NCI-H748 (cell line): ENCODE results near the gene NTN1.
"Not testable (repeated sequence)": the region's sequence is repeated elsewhere in the genome, so short reads cannot be mapped to it uniquely, and the experiment has no call there.

Experiments
- DNase-seq: peaks from one replicate; lab custom pipeline; 2025; ENCODE audit not compliant: unreplicated experiment; lab: John Stamatoyannopoulos, UW

The NTN1 gene

GRCh38 chr17:9241774-9242496, 220.6 kb downstream of the NTN1 start:
- DNase-seq = no peak

DNA sequence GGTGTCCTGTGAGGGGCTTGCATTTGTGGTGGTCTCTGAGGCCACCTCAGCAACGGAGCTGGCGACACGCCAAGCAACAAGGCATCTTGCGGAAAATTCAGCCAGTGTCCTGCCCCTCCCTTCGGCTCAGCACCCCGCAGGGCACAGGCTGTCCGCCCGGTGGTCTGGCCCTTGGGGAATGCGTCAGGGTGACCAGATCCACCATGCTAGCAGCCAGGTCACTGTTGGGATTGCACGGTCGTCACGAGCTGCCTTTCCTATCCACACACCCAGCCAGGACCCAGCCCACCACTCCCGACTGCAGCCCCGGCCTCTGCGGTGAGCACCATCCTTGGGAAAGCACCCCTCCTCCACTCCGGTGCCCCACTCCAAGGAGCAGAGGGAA, 221.2 kb downstream of the NTN1 start:
- no peak for DNase-seq

DNA sequence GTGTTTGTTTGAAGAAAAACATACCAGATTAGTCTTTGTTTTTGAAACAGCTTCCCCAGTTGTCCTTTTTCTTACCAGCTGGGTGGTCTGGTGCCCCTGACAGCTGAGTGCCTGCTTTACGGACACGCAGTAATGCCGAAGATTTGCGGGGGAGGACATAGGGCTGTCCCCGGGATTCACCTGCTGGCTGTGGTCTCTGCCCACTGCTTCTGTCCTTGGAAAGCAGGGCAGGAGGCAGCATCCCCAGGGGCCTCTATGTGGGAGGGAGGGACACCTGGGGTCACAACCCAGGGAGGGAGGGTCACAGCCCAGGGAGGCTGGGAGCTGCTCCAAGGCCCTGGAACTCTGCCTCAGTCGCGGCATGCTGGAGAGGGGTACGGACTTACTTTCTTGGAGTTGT, 221.7 kb downstream of the NTN1 start:
- DNase-seq = no peak

- DNase-seq = no peak
Measured at GRCh38 chr17:9244066-9245052, 223.0 kb downstream of the NTN1 start.

GRCh38 chr17:9247401-9247938, 226.2 kb downstream of the NTN1 start:
- no peak for DNase-seq

DNA sequence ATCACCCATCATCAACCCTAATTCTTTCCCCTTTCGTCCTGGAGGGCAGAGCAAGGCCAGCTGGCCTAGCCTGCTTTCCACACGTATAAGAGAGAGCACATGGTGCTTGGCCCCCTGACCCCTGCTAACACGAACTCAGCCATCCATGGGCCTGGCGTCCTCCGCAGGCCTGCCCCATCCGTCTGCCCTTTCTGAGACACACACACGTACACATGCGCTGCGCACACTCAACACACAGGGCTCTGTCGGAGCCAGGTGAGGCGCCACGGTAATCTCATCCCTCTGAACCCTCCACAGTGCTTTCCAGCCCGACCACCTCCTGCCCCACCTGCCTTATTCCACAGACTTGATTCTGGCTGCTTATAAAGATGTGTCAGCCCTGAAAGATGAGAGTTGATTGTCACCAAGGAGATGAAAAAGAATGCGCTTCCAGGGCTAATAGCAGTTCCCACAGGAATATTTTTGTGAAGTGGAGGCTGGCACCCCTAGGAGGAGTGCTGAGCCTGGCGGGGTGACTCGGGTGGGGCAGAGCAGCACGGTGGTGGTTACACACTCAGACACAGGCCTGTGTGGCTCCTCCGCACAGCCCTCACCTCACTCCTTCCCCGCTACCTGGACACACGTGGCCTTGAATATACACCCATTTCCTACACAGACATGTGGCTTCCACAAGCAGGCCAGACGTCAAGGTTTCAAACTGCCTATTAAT, 228.1 kb downstream of the NTN1 start:
- no peak for DNase-seq

- no peak for DNase-seq
Measured at GRCh38 chr17:9251273-9251672, 230.0 kb downstream of the NTN1 start.

DNA sequence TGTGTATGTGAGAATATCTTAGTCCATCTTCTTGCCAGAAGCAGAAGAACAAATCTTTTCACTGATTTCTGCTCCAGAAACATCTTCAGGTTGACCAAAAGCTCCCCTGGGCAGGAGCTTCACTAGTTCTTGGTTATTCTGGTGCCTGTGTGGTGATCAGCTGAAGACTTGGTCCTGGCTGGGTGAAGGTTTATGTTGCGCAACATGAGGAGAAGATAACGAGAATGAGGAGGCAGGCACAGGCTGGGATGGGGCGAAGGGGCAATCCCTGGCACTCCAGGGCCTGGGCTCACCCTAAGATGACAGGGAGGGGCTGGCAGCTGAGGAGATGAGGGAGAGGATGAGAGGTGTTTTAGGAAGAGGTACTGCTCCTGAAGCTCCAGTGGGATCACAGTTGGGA, 232.0 kb downstream of the NTN1 start:
- DNase-seq = no peak

DNA sequence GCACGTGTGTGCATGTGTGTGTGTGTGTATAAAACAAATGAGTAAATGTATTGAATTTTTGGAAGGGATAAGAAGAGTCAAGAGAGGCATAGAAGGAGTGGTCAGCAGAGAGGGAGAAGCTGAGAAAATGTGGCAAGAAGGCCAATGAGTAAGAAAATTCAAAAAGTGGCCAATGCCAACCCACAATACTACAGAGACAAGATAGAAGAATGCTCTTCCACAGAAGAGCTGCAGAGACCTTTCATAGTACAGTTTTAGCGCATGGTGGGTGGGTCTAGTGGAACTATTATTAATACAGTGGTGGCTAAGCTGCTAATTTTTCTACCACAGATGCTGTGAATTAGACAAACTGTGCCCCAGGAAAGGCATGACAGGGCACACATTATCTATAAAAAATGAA, 233.5 kb downstream of the NTN1 start:
- no peak for DNase-seq

DNA sequence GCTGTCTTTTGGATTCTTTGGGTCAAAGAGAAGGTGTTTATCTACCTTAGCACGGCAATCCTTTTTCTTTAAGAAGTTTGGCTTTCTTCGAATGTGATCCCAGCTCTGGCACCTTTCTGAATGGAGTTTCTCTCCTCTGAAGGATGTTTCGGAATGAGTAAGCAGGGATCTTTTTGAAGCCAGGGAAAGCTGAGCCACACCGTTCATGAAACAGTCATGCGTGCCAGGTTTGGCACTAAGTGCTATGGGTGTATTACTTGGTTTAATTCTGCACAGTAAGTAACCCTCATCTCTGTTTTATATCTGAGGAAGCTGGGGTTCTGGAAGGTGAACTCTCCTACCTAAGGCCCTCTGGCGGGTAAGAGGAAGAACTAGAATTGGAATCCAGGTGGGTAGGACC, 234.5 kb downstream of the NTN1 start:
- DNase-seq = no peak

DNA sequence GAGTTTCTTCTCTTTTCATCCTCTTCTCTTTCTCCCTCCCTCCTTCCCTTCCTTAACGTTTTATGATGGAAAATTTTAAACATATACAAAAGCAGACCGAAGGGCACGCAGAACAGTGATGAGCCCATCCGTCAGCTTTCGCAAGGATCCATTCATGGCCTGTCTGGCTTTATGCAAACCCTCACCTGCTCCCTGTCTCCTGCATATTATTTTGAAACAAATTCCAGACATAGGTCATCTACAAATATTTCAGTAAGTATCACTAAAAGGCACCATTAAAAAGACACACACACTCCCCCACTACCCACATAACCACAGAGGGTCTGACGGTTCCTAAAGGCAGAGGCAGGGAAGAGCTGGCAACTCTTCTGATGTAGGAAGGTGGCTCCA, 235.0 kb downstream of the NTN1 start:
- DNase-seq = no peak

DNA sequence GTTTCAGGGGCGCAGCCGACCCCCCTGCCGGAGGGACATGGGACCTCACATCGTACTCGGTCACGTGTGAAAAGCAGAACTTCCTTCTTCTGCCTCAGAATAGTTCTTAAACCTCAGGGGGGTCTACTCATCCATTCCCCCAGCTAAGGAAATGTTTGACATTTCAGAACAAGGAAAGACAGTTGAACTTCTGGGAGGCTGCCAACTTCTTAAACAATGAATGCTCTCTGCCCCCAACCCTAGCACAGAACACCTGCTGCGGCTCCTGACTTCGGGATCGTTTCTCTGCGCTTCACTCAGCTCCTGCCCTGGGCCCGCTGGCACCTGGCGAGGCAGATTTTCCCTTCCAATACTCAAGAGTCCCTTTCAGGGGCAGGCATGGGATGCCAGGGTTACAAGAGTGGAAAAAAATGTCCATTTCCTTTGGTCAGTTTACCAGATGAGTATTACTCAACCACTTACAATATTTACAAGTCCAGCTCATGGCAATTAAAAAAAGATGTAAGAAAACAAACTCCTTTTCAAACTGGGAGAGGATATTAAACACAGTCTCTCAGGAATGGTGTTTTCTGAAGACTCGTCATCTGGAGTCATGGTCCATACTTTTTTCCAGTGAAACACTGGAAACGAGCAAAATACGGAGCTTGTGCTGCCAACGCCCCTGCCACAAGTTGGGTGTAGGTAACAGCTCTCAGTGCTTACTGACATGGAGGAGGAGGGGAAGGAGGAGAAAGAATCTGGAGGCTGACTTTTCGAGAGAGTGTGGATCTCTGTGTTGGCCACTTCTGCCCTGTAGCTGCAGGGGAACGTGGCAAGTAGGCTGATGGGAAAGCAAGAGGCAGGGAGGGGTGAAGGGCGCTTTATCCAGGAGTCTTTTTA, 235.7 kb downstream of the NTN1 start:
- peak; percentile 40 for DNase-seq

GRCh38 chr17:9257630-9257965, 236.3 kb downstream of the NTN1 start:
- DNase-seq = not testable (repeated sequence)

GRCh38 chr17:9258115-9259015, 237.1 kb downstream of the NTN1 start:
- DNase-seq = peak; percentile 40

- DNase-seq = no peak
Measured at GRCh38 chr17:9259419-9259818, 238.1 kb downstream of the NTN1 start.

GRCh38 chr17:9261081-9262012, 240.0 kb downstream of the NTN1 start:
- DNase-seq = no peak

GRCh38 chr17:9266031-9266680, 244.8 kb downstream of the NTN1 start:
- DNase-seq = no peak

DNA sequence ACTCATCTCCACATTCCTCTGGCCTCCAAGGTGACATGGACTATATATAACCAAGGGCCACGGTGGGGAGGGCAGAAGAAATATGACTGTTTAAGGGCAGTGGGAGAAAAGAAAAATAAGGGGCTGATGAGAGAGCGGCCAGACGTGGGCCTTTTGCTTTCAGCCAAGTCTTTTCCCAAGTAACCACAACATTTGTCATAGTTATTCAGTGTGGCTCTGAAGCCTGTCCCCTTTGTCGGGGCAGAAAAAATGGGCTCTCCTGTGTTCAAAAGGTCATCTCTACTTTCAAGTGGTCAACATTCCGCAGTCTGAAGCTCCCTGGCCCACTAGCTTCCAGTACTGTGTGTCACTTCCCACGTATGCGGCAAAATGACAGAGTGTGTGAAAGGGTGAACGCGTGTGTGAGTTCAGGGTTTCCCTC, 245.4 kb downstream of the NTN1 start:
- no peak for DNase-seq
